ENCODE data around the gene ZCCHC3. TPM values are rescaled to one million over a fixed set of nuclear protein-coding genes. Genes with fewer than 3 reads are reported as not detected.

Gene ZCCHC3
- polyA plus RNA-seq, 2 of the 4 experiments (the other 2 are of a cell fraction), result 17.4 to 17.7 TPM

DNA sequence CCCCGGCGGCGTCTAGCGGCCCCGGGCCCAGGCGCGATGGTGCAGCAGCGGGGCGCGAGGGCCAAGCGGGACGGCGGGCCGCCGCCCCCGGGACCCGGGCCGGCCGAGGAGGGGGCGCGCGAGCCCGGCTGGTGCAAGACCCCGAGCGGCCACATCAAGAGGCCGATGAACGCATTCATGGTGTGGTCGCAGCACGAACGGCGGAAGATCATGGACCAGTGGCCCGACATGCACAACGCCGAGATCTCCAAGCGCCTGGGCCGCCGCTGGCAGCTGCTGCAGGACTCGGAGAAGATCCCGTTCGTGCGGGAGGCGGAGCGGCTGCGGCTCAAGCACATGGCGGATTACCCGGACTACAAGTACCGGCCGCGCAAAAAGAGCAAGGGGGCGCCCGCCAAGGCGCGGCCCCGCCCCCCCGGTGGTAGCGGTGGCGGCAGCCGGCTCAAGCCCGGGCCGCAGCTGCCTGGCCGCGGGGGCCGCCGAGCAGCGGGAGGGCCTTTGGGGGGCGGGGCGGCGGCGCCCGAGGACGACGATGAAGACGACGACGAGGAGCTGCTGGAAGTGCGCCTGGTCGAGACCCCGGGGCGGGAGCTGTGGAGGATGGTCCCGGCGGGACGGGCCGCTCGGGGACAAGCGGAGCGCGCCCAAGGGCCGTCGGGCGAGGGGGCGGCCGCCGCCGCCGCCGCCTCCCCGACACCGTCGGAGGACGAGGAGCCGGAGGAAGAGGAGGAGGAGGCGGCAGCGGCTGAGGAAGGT is 28.7 kb downstream of the ZCCHC3 start:
- CTCF ChIA-PET, result interaction anchor here (0.8 to 2.5 kb wide), 4 partner anchors 56 to 152 kb away, joined by 3 to 7 read pairs (median 6); no protein-coding TSS in a partner anchor
- TF ChIP-seq RFX5 (IDR thresholded peaks at IDR 0.05) (0 out of 2 replicates have a peak, but pooled peaks have one; percentile 47), JUNB (IDR thresholded peaks at IDR 0.05) (no peak), KDM5A (IDR thresholded peaks at IDR 0.05) (no peak), MAX (IDR thresholded peaks at IDR 0.05) (peak; percentile 69; the same call in 1 of the 2 replicates), CHD4 (IDR thresholded peaks at IDR 0.05; ENCODE audit: borderline replicate concordance) (no peak), JUN (IDR thresholded peaks at IDR 0.05) (peak in 1 of 2 experiments; percentile 3; a peak in 2 of 5 replicates), SMC3 (IDR thresholded peaks at IDR 0.05) (0 out of 3 replicates have a peak, but pooled peaks have one; percentile 18)
- TF ChIP-seq, protein P1, sequence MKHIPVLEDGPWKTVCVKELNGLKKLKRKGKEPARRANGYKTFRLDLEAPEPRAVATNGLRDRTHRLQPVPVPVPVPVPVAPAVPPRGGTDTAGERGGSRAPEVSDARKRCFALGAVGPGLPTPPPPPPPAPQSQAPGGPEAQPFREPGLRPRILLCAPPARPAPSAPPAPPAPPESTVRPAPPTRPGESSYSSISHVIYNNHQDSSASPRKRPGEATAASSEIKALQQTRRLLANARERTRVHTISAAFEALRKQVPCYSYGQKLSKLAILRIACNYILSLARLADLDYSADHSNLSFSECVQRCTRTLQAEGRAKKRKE (CRISPR knock-in tag; IDR thresholded peaks at IDR 0.05; ENCODE audit: low read depth), result 0 out of 2 replicates have a peak, but pooled peaks have one; percentile 24
- TF ChIP-seq, protein P2, sequence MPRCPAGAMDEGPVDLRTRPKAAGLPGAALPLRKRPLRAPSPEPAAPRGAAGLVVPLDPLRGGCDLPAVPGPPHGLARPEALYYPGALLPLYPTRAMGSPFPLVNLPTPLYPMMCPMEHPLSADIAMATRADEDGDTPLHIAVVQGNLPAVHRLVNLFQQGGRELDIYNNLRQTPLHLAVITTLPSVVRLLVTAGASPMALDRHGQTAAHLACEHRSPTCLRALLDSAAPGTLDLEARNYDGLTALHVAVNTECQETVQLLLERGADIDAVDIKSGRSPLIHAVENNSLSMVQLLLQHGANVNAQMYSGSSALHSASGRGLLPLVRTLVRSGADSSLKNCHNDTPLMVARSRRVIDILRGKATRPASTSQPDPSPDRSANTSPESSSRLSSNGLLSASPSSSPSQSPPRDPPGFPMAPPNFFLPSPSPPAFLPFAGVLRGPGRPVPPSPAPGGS (IDR thresholded peaks at IDR 0.05), result 0 out of 3 replicates have a peak, but pooled peaks have one; percentile 16
- POLR2A ChIA-PET, result interaction anchor here (3.7 to 3.8 kb wide), 2 partner anchors 21 to 28 kb away, joined by 30 to 69 read pairs; partner anchors contain the start of genes NRSN2 and ZCCHC3

DNA sequence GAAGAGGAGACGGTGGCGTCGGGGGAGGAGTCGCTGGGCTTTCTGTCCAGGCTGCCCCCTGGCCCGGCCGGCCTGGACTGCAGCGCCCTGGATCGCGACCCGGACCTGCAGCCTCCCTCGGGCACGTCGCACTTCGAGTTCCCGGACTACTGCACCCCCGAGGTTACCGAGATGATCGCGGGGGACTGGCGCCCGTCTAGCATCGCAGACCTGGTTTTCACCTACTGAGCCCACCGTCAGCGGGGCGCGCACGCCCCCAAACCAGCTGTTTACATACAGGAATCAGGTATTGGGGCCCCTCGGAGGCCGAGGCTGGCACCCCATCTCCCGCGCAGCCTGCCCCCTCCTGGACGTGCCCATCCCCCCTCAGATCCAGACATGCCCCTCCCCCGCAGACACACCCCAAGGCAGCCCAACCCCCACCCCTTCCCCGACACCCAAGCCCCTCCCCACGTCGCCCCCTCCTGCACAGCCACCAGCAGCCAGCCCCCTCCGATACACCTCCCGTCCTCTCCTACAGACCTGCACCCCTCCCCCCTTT is 29.3 kb downstream of the ZCCHC3 start:
- peak; percentile 73 to 84 for DNase-seq (ENCODE audit: low read depth in 1 of 2, low spot score in 1 of 2)
- peak overlapping the region; percentile 74 for H3K4me2 ChIP-seq
- TF ChIP-seq HOXB13 (CRISPR knock-in tag; IDR thresholded peaks at IDR 0.05; ENCODE audit: low read depth), result no peak
- peak in 1 of 2 experiments; percentile 42; a peak in 1 of 5 replicates for TF ChIP-seq EP300 (IDR thresholded peaks at IDR 0.05)
- no peak for TF ChIP-seq CEBPB (IDR thresholded peaks at IDR 0.05)
- no peak for TF ChIP-seq KDM1A (IDR thresholded peaks at IDR 0.05; ENCODE audit: low read depth)
- TF ChIP-seq HMGXB4 (CRISPR knock-in tag; IDR thresholded peaks at IDR 0.05; ENCODE audit: borderline replicate concordance), result no peak
- TF ChIP-seq RARB (CRISPR knock-in tag; IDR thresholded peaks at IDR 0.05), result no peak
- no peak for TF ChIP-seq RAD21 (conservative IDR thresholded peaks at IDR 0.05 in 1 of 2, IDR thresholded peaks at IDR 0.05 in 1 of 2)
- TF ChIP-seq JUN (IDR thresholded peaks at IDR 0.05), result peak in 1 of 2 experiments; percentile 67; a peak in 3 of 5 replicates
- no peak for TF ChIP-seq FOXS1 (CRISPR knock-in tag; IDR thresholded peaks at IDR 0.05)
- TF ChIP-seq SREBF2 (IDR thresholded peaks at IDR 0.05), result no peak
- TF ChIP-seq, protein P3, sequence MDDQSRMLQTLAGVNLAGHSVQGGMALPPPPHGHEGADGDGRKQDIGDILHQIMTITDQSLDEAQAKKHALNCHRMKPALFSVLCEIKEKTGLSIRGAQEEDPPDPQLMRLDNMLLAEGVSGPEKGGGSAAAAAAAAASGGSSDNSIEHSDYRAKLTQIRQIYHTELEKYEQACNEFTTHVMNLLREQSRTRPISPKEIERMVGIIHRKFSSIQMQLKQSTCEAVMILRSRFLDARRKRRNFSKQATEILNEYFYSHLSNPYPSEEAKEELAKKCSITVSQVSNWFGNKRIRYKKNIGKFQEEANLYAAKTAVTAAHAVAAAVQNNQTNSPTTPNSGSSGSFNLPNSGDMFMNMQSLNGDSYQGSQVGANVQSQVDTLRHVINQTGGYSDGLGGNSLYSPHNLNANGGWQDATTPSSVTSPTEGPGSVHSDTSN (IDR thresholded peaks at IDR 0.05), result no peak
- TF ChIP-seq, protein P2 (IDR thresholded peaks at IDR 0.05), result no peak
- peak; percentile 47 for TF ChIP-seq CHD2 (IDR thresholded peaks at IDR 0.05; ENCODE audit: low read length, partially characterized antibody)
- TF ChIP-seq TFCP2L1 (CRISPR knock-in tag; IDR thresholded peaks at IDR 0.05), result 0 out of 2 replicates have a peak, but pooled peaks have one; percentile 31
- no peaks in the 10 kb centered on the region for H3K9me3 ChIP-seq
- peaks cover 44% of the 10 kb centered on the region for H3K4me1 ChIP-seq
- CTCF ChIA-PET, result interaction anchor here (0.8 to 2.5 kb wide), 3 partner anchors 56 to 152 kb away, joined by 3 to 6 read pairs (median 5); no protein-coding TSS in a partner anchor
- peak overlapping the region; percentile 95 for H3K4me3 ChIP-seq
- H3K27ac ChIP-seq, result peak overlapping the region; percentile 95 to 99
- WGBS (ENCODE audit: missing lambda C conversion rate), result 4% methylated on average over 25 of the region's 38 CpGs
- POLR2A ChIA-PET, result interaction anchor here (3.7 to 3.8 kb wide), 2 partner anchors 20 to 28 kb away, joined by 30 to 69 read pairs; partner anchors contain the start of genes NRSN2 and ZCCHC3
- no peak for FAIRE-seq
- peak; percentile 6 to 39; a peak in 4 of 6 replicates for ATAC-seq

More for the DNA sequence above, 28.7 kb downstream of the ZCCHC3 start:
- Histone ChIP-seq H3K4me1 (peaks cover 44% of the 10 kb centered on the region), H3K4me2 (peak overlapping the region; percentile 74), H3K4me3 (peak overlapping the region; percentile 95), H3K9me3 (no peaks in the 10 kb centered on the region), H3K27ac (peak overlapping the region; percentile 95 to 99)
- ATAC-seq, result peak in 1 of 2 experiments; percentile 0; a peak in 2 of 6 replicates
- WGBS (ENCODE audit: missing lambda C conversion rate), result under 1% methylated on average over 26 of the region's 103 CpGs
- no peak for FAIRE-seq
- peak; percentile 45 to 77 for DNase-seq (ENCODE audit: low read depth in 1 of 2, low spot score in 1 of 2)
